ENCODE data around the gene EHF. TPM values are rescaled to one million over a fixed set of nuclear protein-coding genes. Genes with fewer than 3 reads are reported as not detected.

Gene EHF
- total RNA-seq, 1 experiment from 2014 or later: 118 TPM

- BruUV-seq (replicated peaks): no TSS peak
- H3F3A ChIP-seq (ENCODE audit: insufficient read depth, low read depth): no peaks in the 10 kb centered on the region
- DNase-seq: no peak
- no peak for TF ChIP-seq CTCF (conservative IDR thresholded peaks at IDR 0.05)
- TF ChIP-seq EZH2 (IDR thresholded peaks at IDR 0.05; ENCODE audit: low read depth): no peak
- H3K36me3 ChIP-seq (ENCODE audit: low read depth): no peaks in the 10 kb centered on the region
- H3K4me2 ChIP-seq: no peak overlapping the region
- H3K4me1 ChIP-seq (replicated peaks; ENCODE audit: insufficient read depth): 0 out of 2 replicates have a peak, but pooled peaks cover 9% of the 10 kb centered on the region
- H3K27me3 ChIP-seq (ENCODE audit: insufficient read depth, low read depth): no peaks in the 10 kb centered on the region
- ChIA-PET POLR2A (ENCODE audit: unreplicated experiment) (no interaction called here), CTCF (no interaction called here)
- no peaks in the 10 kb centered on the region for H4K20me1 ChIP-seq (ENCODE audit: insufficient read depth)
- no peaks in the 10 kb centered on the region for H3K79me2 ChIP-seq (ENCODE audit: low read depth)
- H3K9me2 ChIP-seq (ENCODE audit: insufficient read depth): no peaks in the 10 kb centered on the region
- intact Hi-C loops (cut with micrococcal nuclease; ENCODE audit: unreplicated experiment): no loop called here
- no peak overlapping the region for H3K4me3 ChIP-seq
- no peak overlapping the region for H3K27ac ChIP-seq
- H3K9me3 ChIP-seq (ENCODE audit: insufficient read depth, low read depth): no peaks in the 10 kb centered on the region
- no peak overlapping the region for H2AFZ ChIP-seq
These were observed 7.9 kb upstream of the EHF start for GRCh38 chr11:34613015-34613414.

DNA sequence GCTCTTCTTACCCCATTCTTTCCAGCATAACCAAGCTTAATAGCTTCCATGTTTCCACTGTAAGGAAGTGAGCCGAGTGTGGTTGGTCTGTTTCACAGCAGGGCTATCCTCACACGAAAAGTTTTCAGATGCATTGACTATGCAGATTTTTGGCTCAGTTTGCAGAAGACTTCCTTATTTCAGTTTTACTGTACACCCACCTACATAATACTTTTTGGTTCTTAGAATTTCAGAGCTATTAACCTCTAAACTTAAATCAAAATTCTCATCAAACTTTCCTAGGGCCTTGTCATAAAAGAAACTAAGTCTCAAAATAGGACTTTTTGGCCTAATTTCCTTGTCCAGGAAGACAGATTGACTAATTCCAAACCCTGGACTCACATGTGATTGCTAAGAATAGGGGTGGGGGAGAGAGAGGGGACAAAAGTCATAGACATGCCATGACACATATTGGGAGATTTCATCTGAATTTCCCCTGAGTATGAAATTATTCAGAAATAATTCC is 7.3 kb upstream of the EHF start:
- no peak for TF ChIP-seq CTCF (conservative IDR thresholded peaks at IDR 0.05)
- no peak for TF ChIP-seq EZH2 (IDR thresholded peaks at IDR 0.05; ENCODE audit: low read depth)
- no peaks in the 10 kb centered on the region for H4K20me1 ChIP-seq (ENCODE audit: insufficient read depth)
- H3K4me1 ChIP-seq (replicated peaks; ENCODE audit: insufficient read depth): peaks cover 10% of the 10 kb centered on the region
- no peak overlapping the region for H3K27ac ChIP-seq
- no peak overlapping the region for H2AFZ ChIP-seq
- no TSS peak for BruUV-seq (replicated peaks)
- no peaks in the 10 kb centered on the region for H3K79me2 ChIP-seq (ENCODE audit: low read depth)
- CTCF ChIA-PET: no interaction called here
- no peak overlapping the region for H3K4me2 ChIP-seq
- no peaks in the 10 kb centered on the region for H3F3A ChIP-seq (ENCODE audit: insufficient read depth, low read depth)
- no peaks in the 10 kb centered on the region for H3K36me3 ChIP-seq (ENCODE audit: low read depth)
- no peaks in the 10 kb centered on the region for H3K27me3 ChIP-seq (ENCODE audit: insufficient read depth, low read depth)
- POLR2A ChIA-PET (ENCODE audit: unreplicated experiment): no interaction called here
- no peaks in the 10 kb centered on the region for H3K9me2 ChIP-seq (ENCODE audit: insufficient read depth)
- H3K4me3 ChIP-seq: no peak overlapping the region
- DNase-seq: no peak
- no peaks in the 10 kb centered on the region for H3K9me3 ChIP-seq (ENCODE audit: insufficient read depth, low read depth)
- intact Hi-C loops (cut with micrococcal nuclease; ENCODE audit: unreplicated experiment): no loop called here

GRCh38 chr11:34614344-34615104 is 6.4 kb upstream of the EHF start:
- Histone ChIP-seq H4K20me1 (ENCODE audit: insufficient read depth) (no peaks in the 10 kb centered on the region), H3K4me2 (no peak overlapping the region), H3K9me2 (ENCODE audit: insufficient read depth) (no peaks in the 10 kb centered on the region), H2AFZ (no peak overlapping the region), H3K79me2 (ENCODE audit: low read depth) (peaks cover 9% of the 10 kb centered on the region; the same call in 1 of the 2 replicates), H3K9me3 (ENCODE audit: insufficient read depth, low read depth) (no peaks in the 10 kb centered on the region), H3K27me3 (ENCODE audit: insufficient read depth, low read depth) (no peaks in the 10 kb centered on the region), H3F3A (ENCODE audit: insufficient read depth, low read depth) (no peaks in the 10 kb centered on the region; the same call in 1 of the 2 replicates), H3K36me3 (ENCODE audit: low read depth) (no peaks in the 10 kb centered on the region), H3K4me3 (no peak overlapping the region), H3K4me1 (replicated peaks; ENCODE audit: insufficient read depth) (peaks cover 15% of the 10 kb centered on the region), H3K27ac (no peak overlapping the region)
- ChIA-PET CTCF (no interaction called here), POLR2A (ENCODE audit: unreplicated experiment) (no interaction called here)
- TF ChIP-seq EZH2 (IDR thresholded peaks at IDR 0.05; ENCODE audit: low read depth) (no peak), CTCF (conservative IDR thresholded peaks at IDR 0.05) (no peak)
- intact Hi-C loops (cut with micrococcal nuclease; ENCODE audit: unreplicated experiment): no loop called here
- no TSS peak for BruUV-seq (replicated peaks)
- no peak for DNase-seq

All from PC-9 (cell line).